ENCODE results near the gene ASB7.

- TF ChIP-seq EZH2 (IDR thresholded peaks at IDR 0.05) (no peak), POLR2AphosphoS5 (IDR thresholded peaks at IDR 0.05; ENCODE audit: borderline replicate concordance, low read depth, low read length) (no peak)
Observed at GRCh38 chr15:100613208-100613607, 10.8 kb downstream of the ASB7 start.
